Naive thymus-derived CD4-positive, alpha-beta T cell (primary cell): ENCODE data around the gene NOVA2. TPM values are rescaled to one million over a fixed set of nuclear protein-coding genes. Genes with fewer than 3 reads are reported as not detected.

Source experiments
- ATAC-seq: fragments of 150-1000 bp; cut with Tn5 transposase; 2 replicates; pipeline ENCODE4 v1.10.0; 2021; ENCODE audit warnings: mild to moderate bottlenecking, moderate library complexity
- CTCF ChIA-PET: fragments of 350-600 bp; sonication (Branson Sonifier 250); formaldehyde crosslinking; loops from one replicate; lab custom pipeline; 2021; ENCODE audit warnings: antibody characterized with exemption; lab: Charles Lee
- POLR2A ChIA-PET: fragments of 350-600 bp; sonication (Branson Sonifier 250); formaldehyde crosslinking; loops from one replicate; lab custom pipeline; 2021; ENCODE audit warnings: antibody characterized with exemption, inconsistent platforms; lab: Charles Lee
- DNase-seq, 9 donors: peaks; one replicate each; pipeline versions ENCODE4 v3.0.0 to v3.0.0-alpha.2; 2020 to 2022; ENCODE audit warnings: mixed read lengths in 1 of 9
- H3K27ac ChIP-seq: one replicate; pipeline ENCODE4 v1.7.0; 2013; ENCODE audit warnings: mild to moderate bottlenecking, low read depth, low read length, moderate library complexity
- H3K27me3 ChIP-seq, 2 donors: one replicate each; pipeline ENCODE4 v1.7.0; 2013; ENCODE audit warnings: low read length in 2 of 2, mild to moderate bottlenecking in 2 of 2, moderate library complexity in 2 of 2; ENCODE audit not compliant: control insufficient read depth in 2 of 2, insufficient read depth in 2 of 2
- H3K36me3 ChIP-seq, 3 experiments: 1 replicate in 2 of 3; 2 replicates in 1 of 3; pipeline ENCODE4 v1.7.0; 2013; ENCODE audit warnings: low read length in 3 of 3, mild to moderate bottlenecking in 3 of 3, moderate library complexity in 1 of 3; ENCODE audit not compliant: insufficient read depth in 3 of 3, control insufficient read depth in 2 of 3
- H3K4me1 ChIP-seq, 2 donors: one replicate each; pipeline ENCODE4 v1.7.0; 2013; ENCODE audit warnings: low read length in 2 of 2, mild to moderate bottlenecking in 2 of 2, moderate library complexity in 1 of 2; ENCODE audit not compliant: control insufficient read depth in 2 of 2, insufficient read depth in 2 of 2
- H3K4me3 ChIP-seq: 2 replicates; pipeline ENCODE4 v1.7.0; 2013; ENCODE audit warnings: mild to moderate bottlenecking, low read length
- H3K9me3 ChIP-seq, 3 experiments: 1 replicate in 2 of 3; 2 replicates in 1 of 3; pipeline ENCODE4 v1.7.0; 2013; ENCODE audit warnings: low read length in 3 of 3; ENCODE audit not compliant: control insufficient read depth in 2 of 3
- H3K27ac Mint-ChIP-seq, 9 donors: one replicate each; pipeline ENCODE4 v1.8.0; 2020 to 2022; ENCODE audit warnings: mixed read lengths in 9 of 9, mild to moderate bottlenecking in 8 of 9, moderate library complexity in 5 of 9, inconsistent platforms in 2 of 9
- H3K27me3 Mint-ChIP-seq, 5 donors: one replicate each; pipeline ENCODE4 v1.8.0; 2021 to 2022; ENCODE audit warnings: mixed read lengths in 5 of 5, mild to moderate bottlenecking in 1 of 5
- H3K36me3 Mint-ChIP-seq, 5 donors: one replicate each; pipeline ENCODE4 v1.8.0; 2020 to 2022; ENCODE audit warnings: mixed read lengths in 5 of 5, mild to moderate bottlenecking in 3 of 5, inconsistent platforms in 1 of 5
- H3K4me1 Mint-ChIP-seq, 7 donors: one replicate each; pipeline ENCODE4 v1.8.0; 2020 to 2022; ENCODE audit warnings: mixed read lengths in 7 of 7, mild to moderate bottlenecking in 3 of 7, inconsistent platforms in 1 of 7
- H3K4me3 Mint-ChIP-seq, 10 donors: one replicate each; pipeline ENCODE4 v1.8.0; 2020 to 2022; ENCODE audit warnings: mild to moderate bottlenecking in 10 of 10, mixed read lengths in 10 of 10, moderate library complexity in 6 of 10, inconsistent platforms in 2 of 10
- H3K9me3 Mint-ChIP-seq, 11 donors: one replicate each; pipeline ENCODE4 v1.8.0; 2020 to 2022; ENCODE audit warnings: mixed read lengths in 11 of 11, mild to moderate bottlenecking in 4 of 11, inconsistent platforms in 1 of 11, moderate library complexity in 1 of 11
- intact Hi-C, 2 donors: fragments of 100-400 bp; cut with micrococcal nuclease; formaldehyde crosslinking; loops; one replicate each; pipeline ENCODE4 v1.15.1; 2023
- polyA plus RNA-seq, 2 donors: library from polyadenylated mRNA; unstranded; fragments of 300-500 nt; fragmentation: Illumina TruSeq; gene quantifications; one replicate each; pipeline ENCODE4 v1.2.3, GENCODE V29; 2021
- total RNA-seq, 6 experiments: library from RNA in 5 of 6; stranded (reverse) in 5 of 6; gene quantifications; 1 replicate in 5 of 6; 2 replicates in 1 of 6; pipeline ENCODE4 v1.2.3 and lab custom pipeline; 2021 to 2026

Gene NOVA2
- total and polyA plus RNA-seq, 7 experiments from 2014 or later = 0.19 TPM; not detected in 6

- peaks cover 0 to 5% of the 10 kb centered on the region in 2 donors for H3K4me1 ChIP-seq
- H3K36me3 Mint-ChIP-seq = peaks cover 0 to 18% (median 10%) of the 10 kb centered on the region in 5 donors
- H3K4me3 Mint-ChIP-seq = peak overlapping the region; percentile 93 to 98 (median 96)
- peak overlapping the region; percentile 93 for H3K4me3 ChIP-seq
- DNase-seq (peak; percentile 96 to 100 (median 99)), ATAC-seq (peak; percentile 93)
- H3K27me3 Mint-ChIP-seq = peaks cover 0 to 17% (median 0%) of the 10 kb centered on the region in 5 donors
- intact Hi-C loops = loop anchor here (1.0 to 5.0 kb wide), 11 partner anchors 14 to 1369 kb away; partner anchors contain the start of genes CCDC61 (in 2 of the 2), IRF2BP1 (in 2 of the 2), SYMPK (in 2 of the 2) and CALM3 (in 1 of the 2)
- H3K9me3 ChIP-seq = no peaks in the 10 kb centered on the region
- peak overlapping the region; percentile 78 for H3K27ac ChIP-seq
- ChIA-PET CTCF (interaction anchor here (0.6 to 2.7 kb wide), 6 partner anchors 21 to 104 kb away, joined by 3 to 9 read pairs (median 3); partner anchors contain the start of gene SYMPK), POLR2A (interaction anchor here (0.6 to 3.9 kb wide), 10 partner anchors 17 to 719 kb away, joined by 3 to 42 read pairs (median 5); partner anchors contain the start of genes CCDC61, FBXO46, IRF2BP1 and QPCTL)
- peaks cover 10 to 27% (median 17%) of the 10 kb centered on the region in 7 donors for H3K4me1 Mint-ChIP-seq
- H3K36me3 ChIP-seq = peaks cover 0 to 17% (median 0%) of the 10 kb centered on the region in 3 experiments
- peak overlapping the region; percentile 71 to 93 (median 87) for H3K27ac Mint-ChIP-seq
- no peaks in the 10 kb centered on the region for H3K27me3 ChIP-seq
- no peaks in the 10 kb centered on the region for H3K9me3 Mint-ChIP-seq
Observed at GRCh38 chr19:45902651-45903625, 70.7 kb downstream of the NOVA2 start.

GRCh38 chr19:45901912-45902650, 71.6 kb downstream of the NOVA2 start, which contains the start of gene MYPOP:
Gene MYPOP (minus strand): TSS chr19:45902613. CDS start chr19:45901773, 840 bp downstream.
- H3K9me3 Mint-ChIP-seq = no peaks in the 10 kb centered on the region
- peaks cover 0 to 14% (median 0%) of the 10 kb centered on the region in 5 donors for H3K27me3 Mint-ChIP-seq
- intact Hi-C loops = loop anchor here (1.0 to 5.0 kb wide), 10 partner anchors 16 to 1370 kb away; partner anchors contain the start of genes CCDC61 (in 2 of the 2), IRF2BP1 (in 2 of the 2), SYMPK (in 2 of the 2) and CALM3 (in 1 of the 2)
- H3K4me3 Mint-ChIP-seq = peak within 1 kb of the TSS; percentile 93 to 98 (median 96)
- Histone ChIP-seq H3K4me1 (peaks cover 0 to 5% of the 10 kb centered on the region in 2 donors), H3K27ac (peak within 1 kb of the TSS; percentile 78), H3K36me3 (peaks cover 0 to 22% (median 0%) of the 10 kb centered on the region in 3 experiments), H3K27me3 (no peaks in the 10 kb centered on the region), H3K9me3 (no peaks in the 10 kb centered on the region), H3K4me3 (peak within 1 kb of the TSS; percentile 93)
- H3K4me1 Mint-ChIP-seq = peaks cover 10 to 27% (median 17%) of the 10 kb centered on the region in 7 donors
- ChIA-PET POLR2A (interaction anchor here (0.5 to 3.9 kb wide), 10 partner anchors 11 to 856 kb away, joined by 3 to 42 read pairs (median 4); partner anchors contain the start of genes CCDC61, FBXO46, IRF2BP1 and QPCTL), CTCF (interaction anchor here (0.6 to 2.7 kb wide), 5 partner anchors 8 to 647 kb away, joined by 3 to 9 read pairs (median 3); partner anchors contain the start of gene SYMPK)
- ATAC-seq (no peak), DNase-seq (peak in 1 of 9 donors; percentile 17)
- peaks cover 0 to 18% (median 10%) of the 10 kb centered on the region in 5 donors for H3K36me3 Mint-ChIP-seq
- peak within 1 kb of the TSS; percentile 74 to 95 (median 89) for H3K27ac Mint-ChIP-seq

GRCh38 chr19:45901432-45901911, 72.2 kb downstream of the NOVA2 start:
- H3K36me3 ChIP-seq = peaks cover 0 to 24% (median 0%) of the 10 kb centered on the region in 3 experiments
- H3K36me3 Mint-ChIP-seq = peaks cover 0 to 18% (median 10%) of the 10 kb centered on the region in 5 donors
- ChIA-PET CTCF (interaction anchor here (0.7 to 2.7 kb wide), 4 partner anchors 9 to 646 kb away, joined by 3 to 9 read pairs (median 4); partner anchors contain the start of gene IRF2BP1), POLR2A (interaction anchor here (0.5 to 3.9 kb wide), 8 partner anchors 11 to 857 kb away, joined by 3 to 42 read pairs (median 4); partner anchors contain the start of genes FBXO46, IRF2BP1 and SYMPK)
- peak overlapping the region in 2 of 9 donors; percentile 87 to 89 for H3K27ac Mint-ChIP-seq
- peaks cover 0 to 10% (median 0%) of the 10 kb centered on the region in 5 donors for H3K27me3 Mint-ChIP-seq
- DNase-seq (peak in 4 of 9 donors; percentile 18 to 40 (median 24)), ATAC-seq (no peak)
- H3K27me3 ChIP-seq = no peaks in the 10 kb centered on the region
- H3K4me3 Mint-ChIP-seq = peak overlapping the region in 9 of 10 donors; percentile 49 to 98 (median 73)
- H3K9me3 ChIP-seq = no peaks in the 10 kb centered on the region
- H3K4me1 Mint-ChIP-seq = peaks cover 10 to 25% (median 17%) of the 10 kb centered on the region in 7 donors
- intact Hi-C loops = loop anchor here (5.0 kb wide), 3 partner anchors 116 to 1371 kb away; partner anchors contain the start of genes CALM3 (in 1 of the 2) and INAFM1 (in 1 of the 2)
- H3K9me3 Mint-ChIP-seq = no peaks in the 10 kb centered on the region
- peak overlapping the region; percentile 1 for H3K4me3 ChIP-seq
- H3K4me1 ChIP-seq = peaks cover 0 to 5% of the 10 kb centered on the region in 2 donors
- H3K27ac ChIP-seq = no peak overlapping the region

- Histone ChIP-seq H3K9me3 (no peaks in the 10 kb centered on the region), H3K36me3 (peaks cover 0 to 25% (median 0%) of the 10 kb centered on the region in 3 experiments), H3K4me3 (peak overlapping the region; percentile 1), H3K27me3 (no peaks in the 10 kb centered on the region), H3K27ac (no peak overlapping the region), H3K4me1 (peaks cover 0 to 5% of the 10 kb centered on the region in 2 donors)
- peak overlapping the region in 3 of 9 donors; percentile 12 to 30 (median 14) for H3K27ac Mint-ChIP-seq
- DNase-seq = no peak
- ChIA-PET CTCF (interaction anchor here (1.3 to 2.7 kb wide), 3 partner anchors 10 to 19 kb away, joined by 3 to 9 read pairs (median 5); partner anchors contain the start of gene IRF2BP1), POLR2A (interaction anchor here (0.6 to 3.9 kb wide), 6 partner anchors 10 to 38 kb away, joined by 3 to 42 read pairs (median 5); partner anchors contain the start of genes IRF2BP1 and SYMPK)
- H3K4me1 Mint-ChIP-seq = peaks cover 10 to 25% (median 17%) of the 10 kb centered on the region in 7 donors
- peaks cover 0 to 6% (median 0%) of the 10 kb centered on the region in 5 donors for H3K27me3 Mint-ChIP-seq
- peaks cover 0 to 18% (median 10%) of the 10 kb centered on the region in 5 donors for H3K36me3 Mint-ChIP-seq
- peak overlapping the region; percentile 49 to 98 (median 62) for H3K4me3 Mint-ChIP-seq
- ATAC-seq = no peak
- intact Hi-C loops = loop anchor here (5.0 kb wide), 3 partner anchors 116 to 1371 kb away; partner anchors contain the start of genes CALM3 (in 1 of the 2) and INAFM1 (in 1 of the 2)
- no peaks in the 10 kb centered on the region for H3K9me3 Mint-ChIP-seq
Observed at GRCh38 chr19:45900738-45901431, 72.8 kb downstream of the NOVA2 start.
